Hematopoietic multipotent progenitor cell treated with erythropoietin and hydrocortisone succinate and interleukin-3 and kit ligand, for 17 days (in vitro differentiated cells): Measurements from ENCODE around the gene PTMA.
"Not testable (repeated sequence)": the region's sequence is repeated elsewhere in the genome, so short reads cannot be mapped to it uniquely, and the experiment has no call there.

Experiments
- DNase-seq: peaks from one replicate; pipeline ENCODE4 v3.0.0-alpha.2; 2015; ENCODE audit warnings: low spot score

PTMA gene

GRCh38 chr2:231716666-231717280, 8.4 kb downstream of the PTMA start:
- DNase-seq: no peak

GRCh38 chr2:231717281-231718171, 9.2 kb downstream of the PTMA start:
- peak; percentile 33 for DNase-seq

- DNase-seq: no peak
Measured at GRCh38 chr2:231718799-231719198, 10.5 kb downstream of the PTMA start.

- no peak for DNase-seq
Measured at GRCh38 chr2:231720292-231720986, 12.1 kb downstream of the PTMA start.

GRCh38 chr2:231720987-231721966, 13.0 kb downstream of the PTMA start:
- DNase-seq: no peak

- no peak for DNase-seq
Measured at GRCh38 chr2:231722721-231723307, 14.5 kb downstream of the PTMA start.

GRCh38 chr2:231725476-231725875, 17.2 kb downstream of the PTMA start:
- DNase-seq: no peak

- no peak for DNase-seq
Measured at GRCh38 chr2:231726276-231726675, 18.0 kb downstream of the PTMA start.

- DNase-seq: no peak
Measured at GRCh38 chr2:231727621-231728020, 19.3 kb downstream of the PTMA start.

- no peak for DNase-seq
Measured at GRCh38 chr2:231732604-231733003, 24.3 kb downstream of the PTMA start.

- no peak for DNase-seq
Measured at GRCh38 chr2:231737761-231738160, 29.4 kb downstream of the PTMA start.

- no peak for DNase-seq
Measured at GRCh38 chr2:231743376-231744116, 35.2 kb downstream of the PTMA start.

GRCh38 chr2:231745303-231746038, 37.1 kb downstream of the PTMA start:
- no peak for DNase-seq

- not testable (repeated sequence) for DNase-seq
Measured at GRCh38 chr2:231748153-231748896, 40.0 kb downstream of the PTMA start.

- not testable (repeated sequence) for DNase-seq
Measured at GRCh38 chr2:231749016-231749415, 40.7 kb downstream of the PTMA start.

GRCh38 chr2:231751042-231751815, 42.9 kb downstream of the PTMA start:
- DNase-seq: no peak

- no peak for DNase-seq
Measured at GRCh38 chr2:231752061-231752460, 43.7 kb downstream of the PTMA start.

- DNase-seq: no peak
Measured at GRCh38 chr2:231761735-231762134, 53.4 kb downstream of the PTMA start.
